Activated T-helper 17 cell treated with anti-CD3 and anti-CD28 coated beads, Interleukin-2, amount 50 U/mL, for 72 hours (primary cell): ENCODE results near the gene GRK1. TPM values are rescaled to one million over a fixed set of nuclear protein-coding genes. Genes with fewer than 3 reads are reported as not detected.

Source experiments
- ATAC-seq: fragments of 150-1000 bp; cut with Tn5 transposase; replicated peaks from 2 replicates; pipeline ENCODE4 v1.10.0; 2021; ENCODE audit warnings: mild to moderate bottlenecking, moderate library complexity
- H3K27ac Mint-ChIP-seq: one replicate; pipeline ENCODE4 v1.8.0; 2022; ENCODE audit warnings: mixed read lengths
- H3K27me3 Mint-ChIP-seq: one replicate; pipeline ENCODE4 v1.8.0; 2022; ENCODE audit warnings: mixed read lengths
- H3K36me3 Mint-ChIP-seq: one replicate; pipeline ENCODE4 v1.8.0; 2022; ENCODE audit warnings: low read depth, mild to moderate bottlenecking, mixed read lengths
- H3K4me1 Mint-ChIP-seq: one replicate; pipeline ENCODE4 v1.8.0; 2022; ENCODE audit warnings: mixed read lengths
- H3K4me3 Mint-ChIP-seq: one replicate; pipeline ENCODE4 v1.8.0; 2022; ENCODE audit warnings: mild to moderate bottlenecking, mixed read lengths
- H3K9me3 Mint-ChIP-seq: one replicate; pipeline ENCODE4 v1.8.0; 2022; ENCODE audit warnings: mixed read lengths
- total RNA-seq, 2 donors: library from RNA; stranded (reverse); gene quantifications; one replicate each; pipeline ENCODE4 v1.2.3, GENCODE V29; 2022

GRK1 gene
- total RNA-seq, 2 donors from 2014 or later = 0.09 to 0.64 TPM

- no peak overlapping the region for H3K27ac Mint-ChIP-seq
- peaks cover 88% of the 10 kb centered on the region for H3K36me3 Mint-ChIP-seq
- H3K4me3 Mint-ChIP-seq = no peak overlapping the region
- no peak for ATAC-seq
- no peaks in the 10 kb centered on the region for H3K9me3 Mint-ChIP-seq
- H3K27me3 Mint-ChIP-seq = no peaks in the 10 kb centered on the region
- no peaks in the 10 kb centered on the region for H3K4me1 Mint-ChIP-seq
Observed at GRCh38 chr13:113638173-113638746, 28.8 kb upstream of the GRK1 start.

- no peaks in the 10 kb centered on the region for H3K9me3 Mint-ChIP-seq
Observed at GRCh38 chr13:113638806-113639205, 28.2 kb upstream of the GRK1 start.

GRCh38 chr13:113639616-113640262, 27.3 kb upstream of the GRK1 start:
- Mint-ChIP-seq H3K27ac (no peak overlapping the region), H3K36me3 (peaks cover 73% of the 10 kb centered on the region), H3K4me1 (no peaks in the 10 kb centered on the region), H3K4me3 (no peak overlapping the region), H3K9me3 (no peaks in the 10 kb centered on the region), H3K27me3 (no peaks in the 10 kb centered on the region)
- no peak for ATAC-seq

More at GRCh38 chr13:113638806-113639205, 28.2 kb upstream of the GRK1 start:
- Mint-ChIP-seq H3K4me3 (no peak overlapping the region), H3K27ac (no peak overlapping the region), H3K4me1 (no peaks in the 10 kb centered on the region), H3K27me3 (no peaks in the 10 kb centered on the region), H3K36me3 (peaks cover 82% of the 10 kb centered on the region)
- no peak for ATAC-seq

- no peak overlapping the region for H3K27ac Mint-ChIP-seq
- H3K27me3 Mint-ChIP-seq = no peaks in the 10 kb centered on the region
- no peak overlapping the region for H3K4me3 Mint-ChIP-seq
- H3K4me1 Mint-ChIP-seq = peaks cover 3% of the 10 kb centered on the region
- no peak for ATAC-seq
- H3K36me3 Mint-ChIP-seq = peaks cover 58% of the 10 kb centered on the region
- H3K9me3 Mint-ChIP-seq = no peaks in the 10 kb centered on the region
Observed at GRCh38 chr13:113641426-113641825, 25.6 kb upstream of the GRK1 start.

- Mint-ChIP-seq H3K27ac (no peak overlapping the region), H3K4me3 (no peak overlapping the region), H3K27me3 (no peaks in the 10 kb centered on the region), H3K36me3 (peaks cover 47% of the 10 kb centered on the region), H3K4me1 (peaks cover 5% of the 10 kb centered on the region), H3K9me3 (no peaks in the 10 kb centered on the region)
- no peak for ATAC-seq
Observed at GRCh38 chr13:113642563-113642962, 24.5 kb upstream of the GRK1 start.

GRCh38 chr13:113643593-113643992, 23.4 kb upstream of the GRK1 start:
- H3K36me3 Mint-ChIP-seq = peaks cover 38% of the 10 kb centered on the region
- H3K4me1 Mint-ChIP-seq = peaks cover 5% of the 10 kb centered on the region
- H3K9me3 Mint-ChIP-seq = no peaks in the 10 kb centered on the region
- H3K27me3 Mint-ChIP-seq = no peaks in the 10 kb centered on the region
- ATAC-seq = no peak
- no peak overlapping the region for H3K4me3 Mint-ChIP-seq
- no peak overlapping the region for H3K27ac Mint-ChIP-seq

- H3K4me1 Mint-ChIP-seq = peaks cover 5% of the 10 kb centered on the region
Observed at GRCh38 chr13:113644800-113645199, 22.2 kb upstream of the GRK1 start.

GRCh38 chr13:113645329-113645728, 21.7 kb upstream of the GRK1 start:
- H3K36me3 Mint-ChIP-seq = peaks cover 20% of the 10 kb centered on the region
- H3K27ac Mint-ChIP-seq = no peak overlapping the region
- no peaks in the 10 kb centered on the region for H3K9me3 Mint-ChIP-seq
- ATAC-seq = no peak
- H3K4me1 Mint-ChIP-seq = peaks cover 5% of the 10 kb centered on the region
- H3K4me3 Mint-ChIP-seq = no peak overlapping the region
- H3K27me3 Mint-ChIP-seq = no peaks in the 10 kb centered on the region

More at GRCh38 chr13:113644800-113645199, 22.2 kb upstream of the GRK1 start:
- no peak overlapping the region for H3K27ac Mint-ChIP-seq
- no peaks in the 10 kb centered on the region for H3K27me3 Mint-ChIP-seq
- no peak overlapping the region for H3K4me3 Mint-ChIP-seq
- no peak for ATAC-seq
- H3K9me3 Mint-ChIP-seq = no peaks in the 10 kb centered on the region
- H3K36me3 Mint-ChIP-seq = peaks cover 25% of the 10 kb centered on the region

GRCh38 chr13:113646376-113646775, 20.6 kb upstream of the GRK1 start:
- no peak for ATAC-seq
- Mint-ChIP-seq H3K27ac (peak overlapping the region; percentile 58), H3K4me1 (peaks cover 5% of the 10 kb centered on the region), H3K27me3 (no peaks in the 10 kb centered on the region), H3K4me3 (no peak overlapping the region), H3K36me3 (peaks cover 11% of the 10 kb centered on the region), H3K9me3 (no peaks in the 10 kb centered on the region)

GRCh38 chr13:113646921-113647340, 20.1 kb upstream of the GRK1 start:
- Mint-ChIP-seq H3K36me3 (peaks cover 5% of the 10 kb centered on the region), H3K27ac (no peak overlapping the region), H3K9me3 (no peaks in the 10 kb centered on the region), H3K4me1 (peaks cover 5% of the 10 kb centered on the region), H3K27me3 (no peaks in the 10 kb centered on the region), H3K4me3 (no peak overlapping the region)
- no peak for ATAC-seq

- no peak overlapping the region for H3K27ac Mint-ChIP-seq
- H3K4me3 Mint-ChIP-seq = no peak overlapping the region
- peaks cover 5% of the 10 kb centered on the region for H3K4me1 Mint-ChIP-seq
- no peaks in the 10 kb centered on the region for H3K36me3 Mint-ChIP-seq
- H3K9me3 Mint-ChIP-seq = no peaks in the 10 kb centered on the region
- no peak for ATAC-seq
- H3K27me3 Mint-ChIP-seq = no peaks in the 10 kb centered on the region
Observed at GRCh38 chr13:113647351-113648215, 19.4 kb upstream of the GRK1 start.

- Mint-ChIP-seq H3K4me3 (no peak overlapping the region), H3K27ac (no peak overlapping the region), H3K27me3 (no peaks in the 10 kb centered on the region), H3K36me3 (no peaks in the 10 kb centered on the region), H3K9me3 (no peaks in the 10 kb centered on the region), H3K4me1 (peaks cover 5% of the 10 kb centered on the region)
- no peak for ATAC-seq
Observed at GRCh38 chr13:113648216-113648610, 18.8 kb upstream of the GRK1 start.

GRCh38 chr13:113649212-113649611, 17.8 kb upstream of the GRK1 start:
- no peak overlapping the region for H3K4me3 Mint-ChIP-seq
- no peaks in the 10 kb centered on the region for H3K27me3 Mint-ChIP-seq
- H3K27ac Mint-ChIP-seq = no peak overlapping the region
- no peaks in the 10 kb centered on the region for H3K36me3 Mint-ChIP-seq
- ATAC-seq = no peak
- no peaks in the 10 kb centered on the region for H3K9me3 Mint-ChIP-seq
- H3K4me1 Mint-ChIP-seq = peaks cover 5% of the 10 kb centered on the region

GRCh38 chr13:113650275-113650674, 16.7 kb upstream of the GRK1 start:
- Mint-ChIP-seq H3K27me3 (no peaks in the 10 kb centered on the region), H3K4me1 (peaks cover 5% of the 10 kb centered on the region), H3K4me3 (no peak overlapping the region), H3K36me3 (no peaks in the 10 kb centered on the region), H3K27ac (no peak overlapping the region), H3K9me3 (no peaks in the 10 kb centered on the region)
- ATAC-seq = no peak

- no peak for ATAC-seq
- H3K9me3 Mint-ChIP-seq = no peaks in the 10 kb centered on the region
Observed at GRCh38 chr13:113650731-113651148, 16.3 kb upstream of the GRK1 start.

More at GRCh38 chr13:113650731-113651148, 16.3 kb upstream of the GRK1 start:
- H3K27ac Mint-ChIP-seq = no peak overlapping the region
- H3K4me3 Mint-ChIP-seq = no peak overlapping the region
- H3K4me1 Mint-ChIP-seq = peaks cover 5% of the 10 kb centered on the region
- H3K36me3 Mint-ChIP-seq = no peaks in the 10 kb centered on the region
- no peaks in the 10 kb centered on the region for H3K27me3 Mint-ChIP-seq
